ENCODE data around the gene SMOC1. TPM values are rescaled to one million over a fixed set of nuclear protein-coding genes. Genes with fewer than 3 reads are reported as not detected.
A peak's percentile ranks its signal among the peaks of the same experiment; 100 is the strongest.

SMOC1 gene, protein sequence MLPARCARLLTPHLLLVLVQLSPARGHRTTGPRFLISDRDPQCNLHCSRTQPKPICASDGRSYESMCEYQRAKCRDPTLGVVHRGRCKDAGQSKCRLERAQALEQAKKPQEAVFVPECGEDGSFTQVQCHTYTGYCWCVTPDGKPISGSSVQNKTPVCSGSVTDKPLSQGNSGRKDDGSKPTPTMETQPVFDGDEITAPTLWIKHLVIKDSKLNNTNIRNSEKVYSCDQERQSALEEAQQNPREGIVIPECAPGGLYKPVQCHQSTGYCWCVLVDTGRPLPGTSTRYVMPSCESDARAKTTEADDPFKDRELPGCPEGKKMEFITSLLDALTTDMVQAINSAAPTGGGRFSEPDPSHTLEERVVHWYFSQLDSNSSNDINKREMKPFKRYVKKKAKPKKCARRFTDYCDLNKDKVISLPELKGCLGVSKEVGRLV
- total RNA-seq (2012; rRNA removed) = 33.5 and 49.4 TPM in 2 replicates

- peak within 1 kb of the TSS; percentile 65 for H3K4me2 ChIP-seq (ENCODE audit: low read length)
- H3K4me3 ChIP-seq (ENCODE audit: low read length) = peak within 1 kb of the TSS; percentile 64
- no peak within 1 kb of the TSS for H3K9ac ChIP-seq (ENCODE audit: low read depth, low read length)
Observed at GRCh38 chr14:69879175-69880043, at the start of gene SMOC1. Gene SMOC1 (plus strand): TSS chr14:69879416. CDS start chr14:69879679, 263 bp downstream.

DNA sequence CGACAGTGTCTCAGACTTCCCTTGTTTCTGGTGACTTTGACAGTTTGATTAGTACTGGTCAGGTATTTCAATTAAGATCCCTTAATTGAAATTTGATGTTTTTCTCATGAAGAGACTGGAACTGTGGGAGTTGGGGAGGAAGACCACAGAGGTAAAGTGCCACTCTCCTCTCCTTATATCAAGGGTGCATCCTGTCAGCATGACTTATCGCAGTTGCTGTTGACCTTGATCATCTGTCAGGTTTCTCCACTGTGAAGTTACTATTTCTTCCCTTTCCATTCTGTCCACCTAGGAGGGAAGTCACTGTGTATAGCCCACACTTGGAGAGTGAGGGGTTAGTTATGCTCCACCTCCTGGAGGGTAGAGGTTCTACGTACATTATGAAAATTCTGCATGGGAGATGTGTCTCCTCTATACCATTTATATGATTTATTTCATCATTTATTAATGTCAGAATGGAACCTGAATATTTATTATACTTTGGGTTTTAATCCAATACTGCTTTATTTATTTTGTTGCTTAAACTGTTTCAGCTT lies 40.3 kb upstream of the SMOC1 start:
- Histone ChIP-seq H3K27me3 (ENCODE audit: control insufficient read depth, insufficient read depth, low read length) (peaks cover 36% of the 10 kb centered on the region), H3K9ac (ENCODE audit: low read depth, low read length) (no peak overlapping the region), H3K36me3 (ENCODE audit: insufficient read depth, low read length) (no peaks in the 10 kb centered on the region), H3K4me3 (ENCODE audit: low read length) (no peak overlapping the region), H3K9me3 (replicated peaks; ENCODE audit: low read length) (no peaks in the 10 kb centered on the region), H3K4me1 (ENCODE audit: control insufficient read depth, insufficient read depth, low read length) (no peaks in the 10 kb centered on the region), H3K4me2 (ENCODE audit: low read length) (no peak overlapping the region)

More at GRCh38 chr14:69879175-69880043, at the start of gene SMOC1:
- Histone ChIP-seq H3K4me1 (ENCODE audit: control insufficient read depth, insufficient read depth, low read length) (no peaks in the 10 kb centered on the region), H3K36me3 (ENCODE audit: insufficient read depth, low read length) (no peaks in the 10 kb centered on the region), H3K9me3 (replicated peaks; ENCODE audit: low read length) (no peaks in the 10 kb centered on the region), H3K27me3 (ENCODE audit: control insufficient read depth, insufficient read depth, low read length) (peaks cover 58% of the 10 kb centered on the region)

DNA sequence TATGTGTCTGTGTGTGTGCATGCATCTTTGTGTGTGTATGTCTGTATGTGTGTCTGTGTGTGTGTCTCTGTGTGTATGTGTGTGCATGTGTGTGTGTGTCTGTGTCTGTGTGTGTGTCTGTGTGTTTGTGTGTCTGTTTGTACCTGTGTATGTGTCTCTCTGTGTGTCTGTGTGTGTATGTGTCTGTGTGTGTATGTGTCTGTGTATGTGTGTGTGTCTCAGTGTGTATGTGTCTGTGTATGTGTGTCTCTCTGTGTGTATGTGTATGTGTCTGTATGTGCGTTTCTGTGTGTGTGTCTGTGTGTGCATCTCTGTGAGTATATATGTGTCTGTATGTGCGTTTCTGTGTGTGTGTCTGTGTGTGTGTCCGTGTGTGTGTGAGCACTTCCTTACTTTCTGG lies 39.6 kb upstream of the SMOC1 start:
- no peaks in the 10 kb centered on the region for H3K36me3 ChIP-seq (ENCODE audit: insufficient read depth, low read length)
- no peak overlapping the region for H3K9ac ChIP-seq (ENCODE audit: low read depth, low read length)
- H3K4me2 ChIP-seq (ENCODE audit: low read length) = no peak overlapping the region
- no peaks in the 10 kb centered on the region for H3K9me3 ChIP-seq (replicated peaks; ENCODE audit: low read length)
- H3K4me3 ChIP-seq (ENCODE audit: low read length) = no peak overlapping the region
- H3K27me3 ChIP-seq (ENCODE audit: control insufficient read depth, insufficient read depth, low read length) = peaks cover 40% of the 10 kb centered on the region
- no peaks in the 10 kb centered on the region for H3K4me1 ChIP-seq (ENCODE audit: control insufficient read depth, insufficient read depth, low read length)

GRCh38 chr14:69841656-69842055 lies 37.6 kb upstream of the SMOC1 start:
- Histone ChIP-seq H3K27me3 (ENCODE audit: control insufficient read depth, insufficient read depth, low read length) (peaks cover 38% of the 10 kb centered on the region), H3K4me1 (ENCODE audit: control insufficient read depth, insufficient read depth, low read length) (no peaks in the 10 kb centered on the region), H3K4me3 (ENCODE audit: low read length) (no peak overlapping the region), H3K9me3 (replicated peaks; ENCODE audit: low read length) (no peaks in the 10 kb centered on the region), H3K4me2 (ENCODE audit: low read length) (no peak overlapping the region), H3K36me3 (ENCODE audit: insufficient read depth, low read length) (no peaks in the 10 kb centered on the region), H3K9ac (ENCODE audit: low read depth, low read length) (no peak overlapping the region)

DNA sequence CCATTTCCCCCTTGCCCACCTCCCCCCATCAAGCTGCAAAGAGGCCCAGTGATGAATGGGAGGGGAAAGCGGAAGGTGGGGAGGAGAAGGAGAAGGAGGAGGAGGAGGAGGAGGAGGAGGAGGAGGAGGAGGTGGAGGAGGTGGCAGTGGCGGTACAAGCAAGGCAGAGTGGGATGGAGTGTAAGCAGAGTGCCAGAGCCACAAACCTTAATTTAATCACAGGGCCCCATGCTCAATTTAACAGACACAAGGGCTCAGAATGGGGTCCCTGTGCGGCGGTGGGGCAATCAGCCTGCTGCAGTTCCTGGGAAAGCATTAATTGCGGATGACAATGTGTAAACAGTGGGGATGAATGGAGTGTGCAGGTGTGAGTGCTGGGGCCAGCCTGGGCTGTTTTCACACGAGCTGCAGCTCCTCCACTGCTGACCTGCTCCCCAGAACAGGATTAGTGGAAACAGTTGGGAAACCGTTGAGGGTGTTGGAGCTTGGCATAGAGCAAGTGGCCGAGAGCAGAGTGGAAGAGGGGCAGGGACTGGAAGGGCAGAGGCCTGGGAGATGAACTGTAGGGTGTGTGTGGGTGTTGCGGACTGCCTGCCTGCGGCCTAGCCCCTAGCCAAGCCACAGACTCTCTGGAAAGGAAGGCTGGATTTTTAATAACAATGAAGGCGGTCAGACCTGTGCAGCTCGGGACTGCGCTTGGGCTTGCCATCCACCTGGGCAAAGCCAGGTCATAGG lies 36.4 kb upstream of the SMOC1 start:
- no peak overlapping the region for H3K9ac ChIP-seq (ENCODE audit: low read depth, low read length)
- no peak overlapping the region for H3K4me3 ChIP-seq (ENCODE audit: low read length)
- H3K4me1 ChIP-seq (ENCODE audit: control insufficient read depth, insufficient read depth, low read length) = no peaks in the 10 kb centered on the region
- no peaks in the 10 kb centered on the region for H3K9me3 ChIP-seq (replicated peaks; ENCODE audit: low read length)
- H3K36me3 ChIP-seq (ENCODE audit: insufficient read depth, low read length) = no peaks in the 10 kb centered on the region
- peaks cover 38% of the 10 kb centered on the region for H3K27me3 ChIP-seq (ENCODE audit: control insufficient read depth, insufficient read depth, low read length)
- no peak overlapping the region for H3K4me2 ChIP-seq (ENCODE audit: low read length)

GRCh38 chr14:69844171-69844570 lies 35.0 kb upstream of the SMOC1 start:
- no peak overlapping the region for H3K4me2 ChIP-seq (ENCODE audit: low read length)
- H3K36me3 ChIP-seq (ENCODE audit: insufficient read depth, low read length) = no peaks in the 10 kb centered on the region
- no peak overlapping the region for H3K9ac ChIP-seq (ENCODE audit: low read depth, low read length)
- H3K4me3 ChIP-seq (ENCODE audit: low read length) = no peak overlapping the region
- H3K27me3 ChIP-seq (ENCODE audit: control insufficient read depth, insufficient read depth, low read length) = peaks cover 47% of the 10 kb centered on the region
- no peaks in the 10 kb centered on the region for H3K4me1 ChIP-seq (ENCODE audit: control insufficient read depth, insufficient read depth, low read length)
- H3K9me3 ChIP-seq (replicated peaks; ENCODE audit: low read length) = no peaks in the 10 kb centered on the region

DNA sequence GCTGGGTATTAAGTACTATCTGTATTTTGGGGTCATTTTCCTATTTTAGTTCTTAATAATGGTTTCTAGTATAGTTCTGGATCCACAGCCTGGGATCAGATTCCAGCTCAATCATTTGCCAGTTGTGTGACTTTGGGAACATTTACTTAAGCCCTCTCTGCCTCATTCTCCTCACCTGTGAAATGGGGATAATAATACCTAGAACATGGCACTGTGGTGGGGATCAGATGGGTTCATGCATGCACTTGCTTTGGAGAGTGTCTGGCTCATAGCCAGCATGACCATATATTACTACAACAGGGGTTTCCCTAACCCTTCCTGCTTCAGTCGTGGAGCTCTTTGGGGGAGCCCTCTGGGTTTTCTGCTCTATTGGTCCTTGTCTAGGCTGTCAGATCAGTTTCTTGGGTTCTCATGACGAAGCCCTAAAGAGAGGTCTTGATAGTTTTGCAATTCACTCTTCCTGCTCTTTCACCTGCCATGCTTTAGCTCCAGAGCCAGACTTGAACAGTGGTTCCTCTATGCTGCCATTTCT lies 34.1 kb upstream of the SMOC1 start:
- Histone ChIP-seq H3K9me3 (replicated peaks; ENCODE audit: low read length) (no peaks in the 10 kb centered on the region), H3K4me1 (ENCODE audit: control insufficient read depth, insufficient read depth, low read length) (no peaks in the 10 kb centered on the region), H3K36me3 (ENCODE audit: insufficient read depth, low read length) (no peaks in the 10 kb centered on the region), H3K27me3 (ENCODE audit: control insufficient read depth, insufficient read depth, low read length) (peaks cover 53% of the 10 kb centered on the region), H3K9ac (ENCODE audit: low read depth, low read length) (no peak overlapping the region), H3K4me2 (ENCODE audit: low read length) (no peak overlapping the region), H3K4me3 (ENCODE audit: low read length) (no peak overlapping the region)

DNA sequence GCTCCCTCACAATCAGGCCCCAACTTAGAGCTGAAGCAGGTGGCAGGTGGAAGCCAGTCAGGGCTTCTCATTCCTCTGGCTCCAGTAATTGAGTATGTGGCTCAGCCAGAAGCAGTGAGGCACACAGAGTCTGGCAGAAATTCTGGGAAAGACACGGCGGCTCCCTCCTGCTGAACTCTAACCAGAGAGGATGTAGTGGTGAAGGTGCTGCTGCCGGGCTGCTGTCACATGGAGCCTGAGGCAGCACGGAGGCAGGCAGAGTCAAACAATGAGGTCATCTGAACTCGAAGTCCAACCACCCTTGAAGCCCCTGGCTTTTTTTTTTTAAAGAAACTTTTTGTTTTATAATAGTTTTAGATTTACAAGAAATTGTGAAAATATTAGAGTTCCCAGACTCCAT lies 33.4 kb upstream of the SMOC1 start:
- H3K4me1 ChIP-seq (ENCODE audit: control insufficient read depth, insufficient read depth, low read length) = no peaks in the 10 kb centered on the region
- H3K36me3 ChIP-seq (ENCODE audit: insufficient read depth, low read length) = no peaks in the 10 kb centered on the region
- peaks cover 53% of the 10 kb centered on the region for H3K27me3 ChIP-seq (ENCODE audit: control insufficient read depth, insufficient read depth, low read length)
- H3K9ac ChIP-seq (ENCODE audit: low read depth, low read length) = no peak overlapping the region
- H3K9me3 ChIP-seq (replicated peaks; ENCODE audit: low read length) = no peaks in the 10 kb centered on the region
- no peak overlapping the region for H3K4me2 ChIP-seq (ENCODE audit: low read length)
- H3K4me3 ChIP-seq (ENCODE audit: low read length) = no peak overlapping the region

GRCh38 chr14:69848156-69848555 lies 31.1 kb upstream of the SMOC1 start:
- no peaks in the 10 kb centered on the region for H3K4me1 ChIP-seq (ENCODE audit: control insufficient read depth, insufficient read depth, low read length)
- H3K9me3 ChIP-seq (replicated peaks; ENCODE audit: low read length) = no peaks in the 10 kb centered on the region
- no peak overlapping the region for H3K4me3 ChIP-seq (ENCODE audit: low read length)
- no peak overlapping the region for H3K9ac ChIP-seq (ENCODE audit: low read depth, low read length)
- peaks cover 58% of the 10 kb centered on the region for H3K27me3 ChIP-seq (ENCODE audit: control insufficient read depth, insufficient read depth, low read length)
- H3K36me3 ChIP-seq (ENCODE audit: insufficient read depth, low read length) = no peaks in the 10 kb centered on the region
- H3K4me2 ChIP-seq (ENCODE audit: low read length) = no peak overlapping the region

GRCh38 chr14:69848903-69849391 lies 30.3 kb upstream of the SMOC1 start:
- H3K27me3 ChIP-seq (ENCODE audit: control insufficient read depth, insufficient read depth, low read length) = peaks cover 52% of the 10 kb centered on the region
- no peaks in the 10 kb centered on the region for H3K9me3 ChIP-seq (replicated peaks; ENCODE audit: low read length)
- no peak overlapping the region for H3K9ac ChIP-seq (ENCODE audit: low read depth, low read length)
- no peak overlapping the region for H3K4me2 ChIP-seq (ENCODE audit: low read length)
- no peaks in the 10 kb centered on the region for H3K36me3 ChIP-seq (ENCODE audit: insufficient read depth, low read length)
- H3K4me3 ChIP-seq (ENCODE audit: low read length) = no peak overlapping the region
- H3K4me1 ChIP-seq (ENCODE audit: control insufficient read depth, insufficient read depth, low read length) = no peaks in the 10 kb centered on the region

All from skeletal muscle satellite cell (primary cell).